Mesenchymal stem cell (in vitro differentiated cells and primary cell): Measurements from ENCODE around the gene MYO1A.
A peak's percentile ranks its signal among the peaks of the same experiment; 100 is the strongest.

Experiments used
- DNase-seq: peaks from one replicate; pipeline ENCODE4 v3.0.0-alpha.2; 2013
- H2AFZ ChIP-seq: one replicate; pipeline ENCODE4 v1.6.1; 2013; ENCODE audit warnings: low read depth, mild to moderate bottlenecking, control low read depth, inconsistent platforms, low read length, moderate library complexity
- H2AK5ac ChIP-seq: 2 replicates; pipeline ENCODE4 v1.6.1; 2013; ENCODE audit warnings: low read length, moderate library complexity, mild to moderate bottlenecking, inconsistent platforms; ENCODE audit not compliant: severe bottlenecking
- H2BK120ac ChIP-seq: one replicate; pipeline ENCODE4 v1.6.1; 2013; ENCODE audit warnings: low read depth, mild to moderate bottlenecking, inconsistent platforms, low read length, moderate library complexity
- H2BK12ac ChIP-seq, 2 experiments: one replicate each; pipeline ENCODE4 v1.6.1; 2013; ENCODE audit warnings: inconsistent platforms in 2 of 2, low read length in 2 of 2, mild to moderate bottlenecking in 2 of 2, moderate library complexity in 2 of 2, control low read depth in 1 of 2
- H2BK15ac ChIP-seq: one replicate; pipeline ENCODE4 v1.6.1; 2013; ENCODE audit warnings: mild to moderate bottlenecking, low read depth, inconsistent platforms; ENCODE audit not compliant: poor library complexity, severe bottlenecking
- H2BK5ac ChIP-seq: 2 replicates; pipeline ENCODE4 v1.6.1; 2013; ENCODE audit warnings: low read depth, mild to moderate bottlenecking, low read length, control low read depth, inconsistent platforms; ENCODE audit not compliant: poor library complexity, severe bottlenecking
- H3K14ac ChIP-seq, 2 experiments: one replicate each; pipeline ENCODE4 v1.6.1; 2013; ENCODE audit warnings: inconsistent platforms in 2 of 2, low read length in 2 of 2, control low read depth in 1 of 2, mild to moderate bottlenecking in 1 of 2, moderate library complexity in 1 of 2
- H3K18ac ChIP-seq, 2 experiments: one replicate each; pipeline ENCODE4 v1.6.1; 2013; ENCODE audit warnings: inconsistent platforms in 2 of 2, low read length in 2 of 2, control low read depth in 1 of 2, low read depth in 1 of 2, mild to moderate bottlenecking in 1 of 2
- H3K23ac ChIP-seq, 2 experiments: one replicate each; pipeline ENCODE4 v1.6.1; 2013; ENCODE audit warnings: inconsistent platforms in 2 of 2, low read length in 2 of 2, mild to moderate bottlenecking in 2 of 2, moderate library complexity in 2 of 2, control low read depth in 1 of 2
- H3K27ac ChIP-seq: 2 replicates; pipeline ENCODE4 v1.5.1; 2013; ENCODE audit warnings: mild to moderate bottlenecking, moderate library complexity, low read length, control low read depth, inconsistent platforms; ENCODE audit not compliant: poor library complexity, severe bottlenecking
- H3K27me3 ChIP-seq, 2 experiments: 2 replicates each; pipeline versions ENCODE4 v1.6.1 to v1.7.0; 2013; ENCODE audit warnings: low read length in 2 of 2, mild to moderate bottlenecking in 2 of 2, moderate library complexity in 2 of 2, control low read depth in 1 of 2, inconsistent platforms in 1 of 2; ENCODE audit not compliant: control insufficient read depth in 1 of 2, insufficient read depth in 1 of 2
- H3K36me3 ChIP-seq, 2 experiments: 2 replicates each; pipeline versions ENCODE4 v1.6.1 to v1.7.0; 2013; ENCODE audit warnings: low read length in 2 of 2, control low read depth in 1 of 2, inconsistent platforms in 1 of 2, low read depth in 1 of 2, mild to moderate bottlenecking in 1 of 2; ENCODE audit not compliant: insufficient read depth in 2 of 2, control insufficient read depth in 1 of 2
- H3K4ac ChIP-seq, 2 experiments: one replicate each; pipeline ENCODE4 v1.6.1; 2013; ENCODE audit warnings: inconsistent platforms in 2 of 2, low read length in 2 of 2, mild to moderate bottlenecking in 2 of 2, moderate library complexity in 2 of 2, control low read depth in 1 of 2, low read depth in 1 of 2
- H3K4me1 ChIP-seq: 2 replicates; pipeline ENCODE4 v1.6.1; 2013; ENCODE audit warnings: low read depth, low read length, control low read depth; ENCODE audit not compliant: control insufficient read depth, insufficient read depth
- H3K4me2 ChIP-seq: 2 replicates; pipeline ENCODE4 v1.6.1; 2013; ENCODE audit warnings: low read length, mild to moderate bottlenecking, inconsistent platforms; ENCODE audit not compliant: poor library complexity, severe bottlenecking
- H3K4me3 ChIP-seq, 2 experiments: 2 replicates each; pipeline versions ENCODE4 v1.5.1 to v1.7.0; 2013; ENCODE audit warnings: low read length in 2 of 2, mild to moderate bottlenecking in 2 of 2, control low read depth in 1 of 2, low read depth in 1 of 2; ENCODE audit not compliant: insufficient read depth in 1 of 2
- H3K79me1 ChIP-seq: replicated peaks from 2 replicates; pipeline ENCODE4 v1.6.1; 2013; ENCODE audit warnings: mild to moderate bottlenecking, control low read depth, low read length, inconsistent platforms; ENCODE audit not compliant: poor library complexity, severe bottlenecking
- H3K9ac ChIP-seq: 2 replicates; pipeline ENCODE4 v1.7.0; 2013; ENCODE audit warnings: mild to moderate bottlenecking, low read length, moderate library complexity
- H3K9me3 ChIP-seq: 2 replicates; pipeline ENCODE4 v1.7.0; 2013; ENCODE audit warnings: mild to moderate bottlenecking, low read length; ENCODE audit not compliant: control insufficient read depth
- H4K8ac ChIP-seq: one replicate; pipeline ENCODE4 v1.6.1; 2013; ENCODE audit warnings: inconsistent platforms, mild to moderate bottlenecking, low read length, moderate library complexity
- H4K91ac ChIP-seq: one replicate; pipeline ENCODE4 v1.6.1; 2013; ENCODE audit warnings: mild to moderate bottlenecking, low read length, inconsistent platforms
- WGBS: methylation state at CpG from one replicate; pipeline ENCODE4 v1.1.7; 2013; ENCODE audit warnings: mixed read lengths; 5-methylcytosine and 5-hydroxymethylcytosine counted together

The MYO1A gene

GRCh38 chr12:57046947-57047890 lies 2.7 kb downstream of the MYO1A start:
- H4K8ac ChIP-seq: no peak overlapping the region
- no peaks in the 10 kb centered on the region for H3K79me1 ChIP-seq
- H3K18ac ChIP-seq: no peak overlapping the region
- no peak overlapping the region for H2BK12ac ChIP-seq
- no peak overlapping the region for H3K4ac ChIP-seq
- no peak overlapping the region for H3K4me2 ChIP-seq
- no peak overlapping the region for H3K23ac ChIP-seq
- no peak overlapping the region for H2BK120ac ChIP-seq
- no peak overlapping the region for H3K4me3 ChIP-seq
- H4K91ac ChIP-seq: no peak overlapping the region
- no peak overlapping the region for H2AFZ ChIP-seq
- H2BK15ac ChIP-seq: no peak overlapping the region
- H2AK5ac ChIP-seq: no peak overlapping the region
- no peak for DNase-seq
- H3K27ac ChIP-seq: no peak overlapping the region
- H3K14ac ChIP-seq: no peak overlapping the region
- H2BK5ac ChIP-seq: no peak overlapping the region
- peaks cover 43 to 93% of the 10 kb centered on the region in 2 experiments for H3K27me3 ChIP-seq
- no peaks in the 10 kb centered on the region for H3K36me3 ChIP-seq
- WGBS: 79% methylated on average over 9 of the region's 10 CpGs
- H3K9me3 ChIP-seq: no peaks in the 10 kb centered on the region
- peaks cover 6% of the 10 kb centered on the region for H3K4me1 ChIP-seq
- H3K9ac ChIP-seq: no peak overlapping the region

GRCh38 chr12:57046086-57046791 lies 3.7 kb downstream of the MYO1A start:
- H3K18ac ChIP-seq: no peak overlapping the region
- no peak overlapping the region for H3K4me3 ChIP-seq
- H2AK5ac ChIP-seq: no peak overlapping the region
- H3K27me3 ChIP-seq: peaks cover 46 to 100% of the 10 kb centered on the region in 2 experiments
- H3K4me2 ChIP-seq: no peak overlapping the region
- no peaks in the 10 kb centered on the region for H3K79me1 ChIP-seq
- H2AFZ ChIP-seq: no peak overlapping the region
- H2BK12ac ChIP-seq: no peak overlapping the region
- no peak overlapping the region for H2BK5ac ChIP-seq
- WGBS: 86% methylated on average over 6 of the region's 6 CpGs
- no peak overlapping the region for H2BK120ac ChIP-seq
- H3K23ac ChIP-seq: no peak overlapping the region
- no peak overlapping the region for H4K91ac ChIP-seq
- no peak overlapping the region for H3K9ac ChIP-seq
- DNase-seq: no peak
- no peak overlapping the region for H4K8ac ChIP-seq
- H3K4me1 ChIP-seq: peaks cover 6% of the 10 kb centered on the region
- no peaks in the 10 kb centered on the region for H3K36me3 ChIP-seq
- no peak overlapping the region for H2BK15ac ChIP-seq
- H3K14ac ChIP-seq: no peak overlapping the region
- no peak overlapping the region for H3K27ac ChIP-seq
- H3K9me3 ChIP-seq: no peaks in the 10 kb centered on the region
- H3K4ac ChIP-seq: no peak overlapping the region

- Histone ChIP-seq H4K91ac (no peak overlapping the region), H3K18ac (no peak overlapping the region), H3K4ac (no peak overlapping the region), H2AFZ (no peak overlapping the region), H3K4me1 (peaks cover 6% of the 10 kb centered on the region), H3K4me3 (no peak overlapping the region), H3K36me3 (no peaks in the 10 kb centered on the region), H3K27me3 (peaks cover 55 to 99% of the 10 kb centered on the region in 2 experiments), H3K23ac (peak overlapping the region in 1 of 2 experiments; percentile 77), H3K79me1 (no peaks in the 10 kb centered on the region), H2BK12ac (no peak overlapping the region), H3K14ac (no peak overlapping the region), H4K8ac (no peak overlapping the region), H2BK5ac (no peak overlapping the region), H2BK120ac (no peak overlapping the region), H2BK15ac (no peak overlapping the region), H3K9me3 (no peaks in the 10 kb centered on the region), H2AK5ac (no peak overlapping the region), H3K4me2 (no peak overlapping the region), H3K27ac (no peak overlapping the region), H3K9ac (no peak overlapping the region)
- WGBS: 83% methylated on average over 3 of the region's 3 CpGs
- DNase-seq: no peak
Measured at GRCh38 chr12:57044889-57045288, 5.0 kb downstream of the MYO1A start.

GRCh38 chr12:57044468-57044867 lies 5.5 kb downstream of the MYO1A start:
- no peak overlapping the region for H3K4ac ChIP-seq
- no peak overlapping the region for H3K9ac ChIP-seq
- no peak overlapping the region for H4K8ac ChIP-seq
- no peak overlapping the region for H2BK12ac ChIP-seq
- no peak overlapping the region for H3K27ac ChIP-seq
- H2BK15ac ChIP-seq: no peak overlapping the region
- no peak overlapping the region for H3K18ac ChIP-seq
- H2AK5ac ChIP-seq: no peak overlapping the region
- H3K4me1 ChIP-seq: peaks cover 6% of the 10 kb centered on the region
- H2BK5ac ChIP-seq: no peak overlapping the region
- no peaks in the 10 kb centered on the region for H3K79me1 ChIP-seq
- H2BK120ac ChIP-seq: no peak overlapping the region
- DNase-seq: no peak
- H3K36me3 ChIP-seq: no peaks in the 10 kb centered on the region
- no peaks in the 10 kb centered on the region for H3K9me3 ChIP-seq
- H3K4me3 ChIP-seq: no peak overlapping the region
- H3K27me3 ChIP-seq: peaks cover 60 to 99% of the 10 kb centered on the region in 2 experiments
- peak overlapping the region in 1 of 2 experiments; percentile 77 for H3K23ac ChIP-seq
- 93% methylated on average over 3 of the region's 6 CpGs for WGBS
- H3K14ac ChIP-seq: no peak overlapping the region
- no peak overlapping the region for H3K4me2 ChIP-seq
- no peak overlapping the region for H4K91ac ChIP-seq
- no peak overlapping the region for H2AFZ ChIP-seq
